Transverse colon (tissue), 4 donors: ENCODE results near the gene CTBP1.

Source experiments
- POLR2AphosphoS5 ChIP-seq, 3 donors: sonication (generic); formaldehyde crosslinking; IDR thresholded peaks; one replicate each; pipeline ENCODE4 v1.6.1; 2016; ENCODE audit warnings: antibody characterized with exemption in 3 of 3
- TF ChIP-seq, protein P1 (sequence below), 5 experiments: fragments of 200-600 bp in 3 of 5; fragments of 450-650 bp in 2 of 5; sonication (generic) in 3 of 5; IDR thresholded peaks; 1 replicate in 2 of 5; 2 replicates in 3 of 5; pipeline ENCODE4 v1.5.1; 2016 to 2017; ENCODE audit warnings: antibody characterized with exemption in 5 of 5, inconsistent platforms in 3 of 5, mild to moderate bottlenecking in 2 of 5, moderate library complexity in 1 of 5

DNA sequence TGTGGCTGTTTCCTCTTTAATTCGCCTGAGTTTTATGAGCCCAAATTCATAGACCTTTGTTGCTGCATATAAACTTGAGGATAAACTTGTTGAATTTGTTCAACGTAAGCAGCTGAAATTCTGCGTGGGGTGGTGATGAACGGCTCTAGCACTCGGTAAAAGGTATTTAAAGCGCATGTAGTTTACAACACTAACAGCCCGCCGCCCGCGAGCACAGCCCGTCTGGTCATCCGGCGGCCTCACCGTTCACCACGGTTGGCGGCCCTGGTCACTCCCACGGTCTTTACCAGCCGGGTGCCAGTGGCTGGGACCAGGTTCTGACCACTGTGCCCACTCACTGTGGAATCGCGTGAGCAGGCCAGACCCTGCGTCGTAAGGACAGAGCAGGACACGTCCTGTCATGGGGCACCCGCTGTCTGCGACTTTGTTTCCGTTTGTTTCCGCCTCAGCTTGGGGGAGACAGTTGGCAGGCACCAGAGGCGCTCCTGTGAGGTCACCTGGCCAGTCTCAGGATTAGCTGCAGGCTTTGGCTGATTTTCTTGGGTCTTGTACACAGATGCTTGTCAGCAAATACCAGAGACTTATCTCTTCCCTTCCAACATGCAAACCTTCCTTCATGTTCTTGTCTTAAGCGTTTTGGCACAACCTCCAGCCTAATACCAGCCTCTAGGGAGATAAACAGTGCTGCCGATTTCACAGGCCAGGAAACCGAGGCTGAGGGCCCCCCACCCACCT lies 39.8 kb downstream of the CTBP1 start:
- TF ChIP-seq, protein P1, sequence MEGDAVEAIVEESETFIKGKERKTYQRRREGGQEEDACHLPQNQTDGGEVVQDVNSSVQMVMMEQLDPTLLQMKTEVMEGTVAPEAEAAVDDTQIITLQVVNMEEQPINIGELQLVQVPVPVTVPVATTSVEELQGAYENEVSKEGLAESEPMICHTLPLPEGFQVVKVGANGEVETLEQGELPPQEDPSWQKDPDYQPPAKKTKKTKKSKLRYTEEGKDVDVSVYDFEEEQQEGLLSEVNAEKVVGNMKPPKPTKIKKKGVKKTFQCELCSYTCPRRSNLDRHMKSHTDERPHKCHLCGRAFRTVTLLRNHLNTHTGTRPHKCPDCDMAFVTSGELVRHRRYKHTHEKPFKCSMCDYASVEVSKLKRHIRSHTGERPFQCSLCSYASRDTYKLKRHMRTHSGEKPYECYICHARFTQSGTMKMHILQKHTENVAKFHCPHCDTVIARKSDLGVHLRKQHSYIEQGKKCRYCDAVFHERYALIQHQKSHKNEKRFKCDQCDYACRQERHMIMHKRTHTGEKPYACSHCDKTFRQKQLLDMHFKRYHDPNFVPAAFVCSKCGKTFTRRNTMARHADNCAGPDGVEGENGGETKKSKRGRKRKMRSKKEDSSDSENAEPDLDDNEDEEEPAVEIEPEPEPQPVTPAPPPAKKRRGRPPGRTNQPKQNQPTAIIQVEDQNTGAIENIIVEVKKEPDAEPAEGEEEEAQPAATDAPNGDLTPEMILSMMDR (IDR thresholded peaks at IDR 0.05): no peak
- TF ChIP-seq POLR2AphosphoS5 (IDR thresholded peaks at IDR 0.05): no peak
